PC-3 (cell line): ENCODE results near the gene ZCCHC7. TPM values are rescaled to one million over a fixed set of nuclear protein-coding genes. Genes with fewer than 3 reads are reported as not detected.

Experiments used
- ATAC-seq: fragments of 200-7000 bp; cut with Tn5 transposase; 2 replicates; pipeline ENCODE4 v1.9.1; 2020; ENCODE audit warnings: mild to moderate bottlenecking, moderate library complexity
- BruUV-seq: library from RNA; stranded (reverse); fragments of 400-500 nt; replicated peaks from 2 replicates; lab custom pipeline; 2021; lab: Mats Ljungman, UMichigan
- CTCF ChIA-PET: fragments of 300-600 bp; sonication (Branson Sonifier 250); formaldehyde crosslinking; loops from one replicate; lab custom pipeline; 2022; ENCODE audit warnings: antibody characterized with exemption; lab: Charles Lee
- POLR2A ChIA-PET: fragments of 300-600 bp; sonication (Branson Sonifier 250); formaldehyde crosslinking; loops from one replicate; lab custom pipeline; 2022; ENCODE audit warnings: antibody characterized with exemption; ENCODE audit not compliant: unreplicated experiment; lab: Charles Lee
- DNase-seq: peaks from one replicate; pipeline ENCODE4 v3.0.0-alpha.2; 2015
- H2AFZ ChIP-seq: fragments of 300-600 bp; sonication (generic); 2 replicates; pipeline ENCODE4 v1.6.0; 2016; ENCODE audit warnings: antibody characterized with exemption, low read length
- H3F3A ChIP-seq: fragments of 300-600 bp; sonication (generic); one replicate; pipeline ENCODE4 v1.6.0; 2017; ENCODE audit warnings: antibody characterized with exemption, low read length, control low read depth, mild to moderate bottlenecking; ENCODE audit not compliant: unreplicated experiment
- H3K27ac ChIP-seq: fragments of 300-600 bp; sonication (generic); 2 replicates; pipeline ENCODE4 v1.5.1; 2016; ENCODE audit warnings: mild to moderate bottlenecking, low read length
- H3K27me3 ChIP-seq: fragments of 300-600 bp; sonication (generic); 2 replicates; pipeline ENCODE4 v1.6.1; 2016; ENCODE audit warnings: low read length, mixed read lengths
- H3K36me3 ChIP-seq: fragments of 300-600 bp; sonication (generic); 2 replicates; pipeline ENCODE4 v1.6.1; 2016; ENCODE audit warnings: low read depth, mixed run types, low read length, mixed read lengths
- H3K4me1 ChIP-seq: fragments of 300-600 bp; sonication (generic); 2 replicates; pipeline ENCODE4 v1.5.1; 2016; ENCODE audit warnings: low read length; ENCODE audit not compliant: insufficient read depth
- H3K4me2 ChIP-seq: fragments of 300-600 bp; sonication (generic); 2 replicates; pipeline ENCODE4 v1.6.0; 2016; ENCODE audit warnings: low read length
- H3K4me3 ChIP-seq: fragments of 300-600 bp; sonication (generic); 2 replicates; pipeline ENCODE4 v1.5.1; 2016; ENCODE audit warnings: mild to moderate bottlenecking, low read length, mixed read lengths
- H3K79me2 ChIP-seq: fragments of 300-600 bp; sonication (generic); 2 replicates; pipeline ENCODE4 v1.6.1; 2017; ENCODE audit warnings: low read length, mixed read lengths
- H3K9ac ChIP-seq: fragments of 300-600 bp; sonication (generic); 2 replicates; pipeline ENCODE4 v1.6.0; 2016; ENCODE audit warnings: mild to moderate bottlenecking, low read length
- H3K9me2 ChIP-seq: fragments of 300-600 bp; sonication (generic); replicated peaks from 2 replicates; pipeline ENCODE4 v1.6.1; 2016; ENCODE audit warnings: mixed run types, low read length, mixed read lengths
- H3K9me3 ChIP-seq: fragments of 300-600 bp; sonication (generic); 2 replicates; pipeline ENCODE4 v1.6.1; 2016; ENCODE audit warnings: low read length, mixed read lengths
- H4K20me1 ChIP-seq: fragments of 300-600 bp; sonication (generic); 2 replicates; pipeline ENCODE4 v1.6.1; 2016; ENCODE audit warnings: low read length, mixed read lengths
- CTCF ChIP-seq: fragments of 300-600 bp; sonication (generic); conservative IDR thresholded peaks from 2 replicates; pipeline ENCODE4 v1.5.1; 2017; ENCODE audit warnings: antibody characterized with exemption, low read depth, mild to moderate bottlenecking, low read length
- EZH2 ChIP-seq: fragments of 300-600 bp; sonication (generic); IDR thresholded peaks from one replicate; pipeline ENCODE4 v1.6.1; 2017; ENCODE audit warnings: antibody characterized with exemption, mild to moderate bottlenecking, low read length; ENCODE audit not compliant: unreplicated experiment
- EZH2phosphoT487 ChIP-seq: fragments of 300-600 bp; sonication (generic); IDR thresholded peaks from 2 replicates; pipeline ENCODE4 v1.6.1; 2018; ENCODE audit warnings: mild to moderate bottlenecking, antibody characterized with exemption, low read length, borderline replicate concordance
- intact Hi-C: fragments of 100-400 bp; cut with micrococcal nuclease; formaldehyde crosslinking; loops from 2 replicates; pipeline ENCODE4 v1.9.0; 2023
- total RNA-seq: library from RNA; depleted of rRNA; stranded (reverse); fragments of >200 nt; gene quantifications from 2 replicates; pipeline ENCODE4 v1.2.3, GENCODE V29; 2014

Gene ZCCHC7
- total RNA-seq, 1 experiment from 2014 or later = 6.5 TPM

- ChIA-PET CTCF (no interaction called here), POLR2A (no interaction called here)
- Histone ChIP-seq H3K27ac (no peak overlapping the region), H4K20me1 (no peaks in the 10 kb centered on the region), H3F3A (no peaks in the 10 kb centered on the region), H3K9ac (no peak overlapping the region), H3K4me3 (no peak overlapping the region), H3K36me3 (no peaks in the 10 kb centered on the region), H3K4me1 (no peaks in the 10 kb centered on the region), H3K79me2 (no peaks in the 10 kb centered on the region), H3K9me2 (no peaks in the 10 kb centered on the region), H3K4me2 (no peak overlapping the region), H2AFZ (no peak overlapping the region), H3K9me3 (no peaks in the 10 kb centered on the region), H3K27me3 (no peaks in the 10 kb centered on the region)
- no peak for ATAC-seq
- intact Hi-C loops = no loop called here
- no TSS peak for BruUV-seq
- no peak for DNase-seq
- TF ChIP-seq CTCF (no peak), EZH2 (no peak), EZH2phosphoT487 (no peak)
These were observed 177.2 kb downstream of the ZCCHC7 start for GRCh38 chr9:37297592-37297991.

- Histone ChIP-seq H3K9ac (no peak overlapping the region), H3F3A (no peaks in the 10 kb centered on the region), H2AFZ (no peak overlapping the region), H3K9me3 (no peaks in the 10 kb centered on the region), H4K20me1 (no peaks in the 10 kb centered on the region), H3K27me3 (no peaks in the 10 kb centered on the region), H3K4me3 (no peak overlapping the region), H3K27ac (no peak overlapping the region), H3K9me2 (no peaks in the 10 kb centered on the region), H3K79me2 (no peaks in the 10 kb centered on the region), H3K36me3 (no peaks in the 10 kb centered on the region), H3K4me2 (no peak overlapping the region), H3K4me1 (no peaks in the 10 kb centered on the region)
- DNase-seq = peak; percentile 5
- intact Hi-C loops = no loop called here
- no TSS peak for BruUV-seq
- ChIA-PET CTCF (no interaction called here), POLR2A (no interaction called here)
- TF ChIP-seq EZH2phosphoT487 = no peak
- no peak for TF ChIP-seq EZH2
- TF ChIP-seq CTCF = no peak
- no peak for ATAC-seq
These were observed 180.2 kb downstream of the ZCCHC7 start for GRCh38 chr9:37300620-37301019.

- ChIA-PET POLR2A (no interaction called here), CTCF (no interaction called here)
- no TSS peak for BruUV-seq
- ATAC-seq (no peak), DNase-seq (no peak)
- Histone ChIP-seq H4K20me1 (no peaks in the 10 kb centered on the region), H3F3A (no peaks in the 10 kb centered on the region), H3K9me2 (no peaks in the 10 kb centered on the region), H3K4me3 (no peak overlapping the region), H3K36me3 (no peaks in the 10 kb centered on the region), H3K9me3 (no peaks in the 10 kb centered on the region), H3K4me1 (no peaks in the 10 kb centered on the region), H3K27ac (no peak overlapping the region), H3K27me3 (no peaks in the 10 kb centered on the region), H2AFZ (no peak overlapping the region), H3K79me2 (no peaks in the 10 kb centered on the region), H3K9ac (no peak overlapping the region), H3K4me2 (no peak overlapping the region)
- intact Hi-C loops = no loop called here
- no peak for TF ChIP-seq EZH2
- TF ChIP-seq CTCF = no peak
- no peak for TF ChIP-seq EZH2phosphoT487
These were observed 180.9 kb downstream of the ZCCHC7 start for GRCh38 chr9:37301042-37301853.
